Measurements from ENCODE around the gene MAPKAPK3. TPM values are rescaled to one million over a fixed set of nuclear protein-coding genes. Genes with fewer than 3 reads are reported as not detected.

Gene MAPKAPK3
- total and polyA plus RNA-seq, 2 of the 8 experiments (the other 6 are each of a cell fraction or from before 2014, with no cell fraction given), result 65.4 to 99.8 TPM

GRCh38 chr3:50666837-50667236 is 49.9 kb downstream of the MAPKAPK3 start:
- Histone ChIP-seq H3K56ac (replicated peaks; ENCODE audit: insufficient read length, low read depth, low read length) (no peak overlapping the region), H2AFZ (ENCODE audit: low read length) (no peak overlapping the region), H2BK5ac (ENCODE audit: low read depth, low read length) (no peak overlapping the region), H2BK12ac (ENCODE audit: low read depth, low read length) (no peak overlapping the region), H2AK5ac (ENCODE audit: low read depth, low read length) (no peak overlapping the region), H3K79me1 (ENCODE audit: low read depth, low read length) (no peaks in the 10 kb centered on the region), H2BK20ac (ENCODE audit: low read length) (no peak overlapping the region), H3K4me1 (replicated peaks in 1 of 4; ENCODE audit: control insufficient read depth in 3 of 4, insufficient read depth in 4 of 4, low read length in 3 of 4) (peaks cover 0 to 3% (median 0%) of the 10 kb centered on the region in 4 experiments; a peak in 1 of 7 replicates), H3K4me3 (ENCODE audit: extremely low read depth in 1 of 4, insufficient read depth in 2 of 4, low read depth in 3 of 4, low read length in 4 of 4) (no peak overlapping the region), H3K9ac (replicated peaks in 1 of 4; ENCODE audit: extremely low read depth in 1 of 4, low read depth in 3 of 4, low read length in 3 of 4) (no peak overlapping the region), H3K36me3 (ENCODE audit: control insufficient read depth in 2 of 4, insufficient read depth in 4 of 4, low read length in 3 of 4) (no peaks in the 10 kb centered on the region), H3K27me3 (replicated peaks in 1 of 4; ENCODE audit: control insufficient read depth in 3 of 4, extremely low read depth in 1 of 4, insufficient read depth in 3 of 4, low read length in 3 of 4) (no peaks in the 10 kb centered on the region; a peak in 1 of 7 replicates), H4K8ac (ENCODE audit: extremely low read depth, insufficient read depth, low read length) (no peak overlapping the region), H2BK120ac (replicated peaks; ENCODE audit: low read depth, low read length) (no peak overlapping the region), H3K27ac (ENCODE audit: low read depth, low read length) (no peak overlapping the region), H3K9me3 (ENCODE audit: insufficient read depth in 2 of 2, low read depth in 1 of 2, low read length in 1 of 2) (no peaks in the 10 kb centered on the region), H2BK15ac (ENCODE audit: low read length) (no peak overlapping the region), H3K18ac (ENCODE audit: extremely low read depth, low read length) (no peak overlapping the region), H3K4ac (replicated peaks; ENCODE audit: insufficient read length, low read depth, low read length) (no peak overlapping the region), H3K4me2 (ENCODE audit: insufficient read depth in 1 of 2, low read depth in 2 of 2, low read length in 2 of 2) (no peak overlapping the region), H4K20me1 (replicated peaks in 1 of 2; ENCODE audit: control insufficient read depth in 1 of 2, insufficient read depth in 2 of 2, low read length in 2 of 2) (no peaks in the 10 kb centered on the region), H3K14ac (ENCODE audit: insufficient read length) (no peak overlapping the region), H4K5ac (ENCODE audit: insufficient read length, low read depth, low read length) (no peak overlapping the region), H4K91ac (replicated peaks; ENCODE audit: insufficient read length, low read length) (no peak overlapping the region), H3K23me2 (ENCODE audit: low read depth, low read length) (no peaks in the 10 kb centered on the region), H3K23ac (ENCODE audit: insufficient read length) (no peak overlapping the region), H3K79me2 (ENCODE audit: control insufficient read depth in 1 of 2, insufficient read depth in 2 of 2, low read length in 2 of 2) (no peaks in the 10 kb centered on the region)
- WGBS, 2 experiments (ENCODE audit: extremely low coverage in 1 of 2, insufficient coverage in 1 of 2, insufficient read length in 1 of 2, insufficient replicate concordance in 2 of 2, low coverage in 1 of 2, low lambda C conversion rate in 2 of 2, missing lambda C conversion rate in 1 of 2), result 100% methylated on average over 1 of the region's 1 CpG; no CpG with 5 or more reads in 1 of the 2 experiments
- POLR2A ChIA-PET (ENCODE audit: partially characterized antibody), result interaction anchor here (0.6 to 2.4 kb wide), 6 partner anchors 10 to 618 kb away, joined by 3 to 5 read pairs (median 3); no protein-coding TSS in a partner anchor
- no peak for DNase-seq (ENCODE audit: low read depth in 1 of 2, low spot score in 2 of 2)
- no peak for FAIRE-seq
- CTCF ChIA-PET (ENCODE audit: partially characterized antibody), result interaction anchor here (1.2 to 63.8 kb wide), 3 partner anchors 9 to 45 kb away, joined by 3 to 1262 read pairs (median 5); partner anchors contain the start of genes CISH and MAPKAPK3
- no peak for TF ChIP-seq CHD1 (IDR thresholded peaks at IDR 0.05; ENCODE audit: low read depth, low read length)
- TF ChIP-seq YY1 (IDR thresholded peaks at IDR 0.05; ENCODE audit: low read depth, low read length), result no peak
- TF ChIP-seq ASH2L (IDR thresholded peaks at IDR 0.05; ENCODE audit: low read length), result no peak
- no peak for TF ChIP-seq SP2 (IDR thresholded peaks at IDR 0.05; ENCODE audit: low read length)
- no peak for TF ChIP-seq EGR1 (IDR thresholded peaks at IDR 0.05; ENCODE audit: borderline replicate concordance, low read depth, low read length)
- TF ChIP-seq SIX5 (IDR thresholded peaks at IDR 0.05; ENCODE audit: low read depth, low read length), result no peak
- TF ChIP-seq JUND (IDR thresholded peaks at IDR 0.05; ENCODE audit: low read length), result no peak
- TF ChIP-seq POLR2A (IDR thresholded peaks at IDR 0.05; ENCODE audit: control extremely low read depth in 1 of 2, low read depth in 2 of 2, low read length in 2 of 2), result no peak
- TF ChIP-seq KDM4A (IDR thresholded peaks at IDR 0.05; ENCODE audit: low read depth, low read length, severe bottlenecking), result no peak
- TF ChIP-seq RFX5 (IDR thresholded peaks at IDR 0.05; ENCODE audit: borderline replicate concordance, low read depth, low read length), result no peak
- no peak for TF ChIP-seq CEBPB (IDR thresholded peaks at IDR 0.05; ENCODE audit: low read depth, low read length)
- no peak for TF ChIP-seq CBX5 (IDR thresholded peaks at IDR 0.05; ENCODE audit: low read depth, low read length)
- no peak for TF ChIP-seq MAFK (IDR thresholded peaks at IDR 0.05; ENCODE audit: low read depth, low read length)
- no peak for TF ChIP-seq TEAD4 (IDR thresholded peaks at IDR 0.05; ENCODE audit: low read depth, low read length)
